ENCODE data around the gene ADCK2.

The ADCK2 gene

DNA sequence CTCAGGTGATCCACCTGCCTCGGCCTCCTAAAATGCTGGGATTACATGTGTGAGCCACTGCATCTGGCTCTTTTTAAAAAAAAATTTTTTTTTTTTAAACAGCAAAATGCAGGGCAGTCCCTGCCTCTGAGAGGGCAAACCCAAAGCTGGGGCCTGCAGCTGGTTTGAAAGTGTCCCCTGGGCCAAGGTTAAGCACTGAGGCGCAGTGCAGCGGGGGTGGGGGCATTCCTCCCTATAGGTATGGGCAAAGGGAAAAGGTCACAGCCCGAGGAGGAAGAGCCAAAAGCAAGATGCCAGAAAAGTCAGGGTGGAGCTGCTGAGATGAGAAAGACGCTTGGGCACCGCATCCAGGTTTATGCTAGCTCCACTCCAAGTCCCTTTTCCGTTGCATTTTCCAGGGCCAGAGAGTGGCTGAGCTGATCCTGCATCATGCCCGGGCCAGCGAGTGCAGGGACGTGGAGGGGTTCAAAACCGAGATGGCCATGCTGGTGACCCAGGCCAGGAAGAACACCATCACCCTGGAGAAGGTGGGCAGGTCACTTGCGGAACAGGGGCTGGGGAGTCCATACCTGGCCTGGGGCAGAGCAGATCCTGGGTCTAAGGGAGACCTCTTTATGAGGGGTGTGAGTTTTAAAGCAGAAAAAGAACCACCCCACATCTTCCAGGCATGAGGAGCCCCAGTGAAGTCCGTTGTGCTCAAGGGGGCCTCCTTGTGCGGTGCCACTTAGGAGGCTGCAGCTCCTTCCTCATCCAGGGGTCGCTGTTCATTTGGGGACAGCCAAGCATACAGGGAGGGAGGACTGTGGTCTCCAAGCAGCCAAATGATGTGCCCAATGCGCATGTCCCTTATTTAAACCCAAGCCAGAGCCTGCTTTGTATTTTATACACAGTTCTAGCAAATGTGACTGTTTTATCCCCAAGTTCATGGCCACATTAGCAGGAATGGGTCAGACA is 16.7 kb downstream of the ADCK2 start:
- TF ChIP-seq, protein P1, sequence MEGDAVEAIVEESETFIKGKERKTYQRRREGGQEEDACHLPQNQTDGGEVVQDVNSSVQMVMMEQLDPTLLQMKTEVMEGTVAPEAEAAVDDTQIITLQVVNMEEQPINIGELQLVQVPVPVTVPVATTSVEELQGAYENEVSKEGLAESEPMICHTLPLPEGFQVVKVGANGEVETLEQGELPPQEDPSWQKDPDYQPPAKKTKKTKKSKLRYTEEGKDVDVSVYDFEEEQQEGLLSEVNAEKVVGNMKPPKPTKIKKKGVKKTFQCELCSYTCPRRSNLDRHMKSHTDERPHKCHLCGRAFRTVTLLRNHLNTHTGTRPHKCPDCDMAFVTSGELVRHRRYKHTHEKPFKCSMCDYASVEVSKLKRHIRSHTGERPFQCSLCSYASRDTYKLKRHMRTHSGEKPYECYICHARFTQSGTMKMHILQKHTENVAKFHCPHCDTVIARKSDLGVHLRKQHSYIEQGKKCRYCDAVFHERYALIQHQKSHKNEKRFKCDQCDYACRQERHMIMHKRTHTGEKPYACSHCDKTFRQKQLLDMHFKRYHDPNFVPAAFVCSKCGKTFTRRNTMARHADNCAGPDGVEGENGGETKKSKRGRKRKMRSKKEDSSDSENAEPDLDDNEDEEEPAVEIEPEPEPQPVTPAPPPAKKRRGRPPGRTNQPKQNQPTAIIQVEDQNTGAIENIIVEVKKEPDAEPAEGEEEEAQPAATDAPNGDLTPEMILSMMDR (IDR thresholded peaks at IDR 0.05), result no peak

DNA sequence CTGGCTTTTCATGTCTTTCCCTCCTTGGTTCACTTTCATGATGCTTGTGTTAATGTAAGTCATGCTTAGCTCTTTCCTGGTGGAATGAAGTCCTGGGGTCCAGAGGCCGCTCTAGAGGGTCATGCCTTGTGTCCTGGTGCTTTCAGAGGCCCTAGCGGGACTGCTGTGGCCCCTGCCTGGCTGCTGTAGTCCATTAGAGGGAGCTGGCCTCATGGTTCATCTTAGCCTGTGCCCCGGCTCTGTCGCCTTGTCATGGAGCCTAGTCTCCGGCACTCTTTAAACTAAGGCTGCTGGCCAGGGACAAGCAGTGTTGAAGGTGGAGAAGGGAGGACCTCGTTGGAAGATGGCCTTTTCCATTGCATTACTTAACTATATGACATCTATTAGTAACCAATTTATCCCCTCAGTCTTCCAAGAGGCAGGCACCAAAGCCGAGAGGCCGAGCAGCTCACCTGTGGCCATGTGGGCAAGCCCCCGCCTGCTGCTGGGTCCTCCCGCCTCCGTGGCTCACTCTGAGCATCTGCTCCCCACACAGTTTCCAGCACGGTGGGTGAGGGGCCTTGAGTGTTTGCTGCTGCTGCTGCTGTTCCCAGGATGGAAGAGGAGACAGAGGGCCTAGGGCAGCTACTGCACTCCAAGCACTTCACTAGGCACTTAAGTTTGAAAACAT is 18.8 kb downstream of the ADCK2 start:
- TF ChIP-seq, protein P1 (IDR thresholded peaks at IDR 0.05), result no peak

DNA sequence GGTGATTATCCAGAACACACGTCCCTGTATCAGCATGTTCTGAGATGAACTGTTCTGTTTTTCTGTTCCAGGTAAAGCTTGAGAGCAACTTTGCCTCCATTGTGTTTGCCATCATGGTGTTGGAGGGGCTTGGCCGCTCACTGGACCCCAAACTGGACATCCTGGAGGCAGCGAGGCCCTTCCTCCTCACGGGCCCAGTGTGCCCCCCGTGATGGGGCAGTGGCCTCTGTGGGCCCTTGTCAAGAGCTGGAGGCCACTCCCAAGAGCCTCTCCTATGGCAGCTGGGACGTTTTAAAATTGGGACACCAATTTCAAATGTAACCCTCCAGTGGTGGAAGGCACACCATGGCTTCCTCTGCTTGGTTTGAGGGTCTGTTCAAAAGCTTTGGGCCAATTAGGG is 21.8 kb downstream of the ADCK2 start:
- TF ChIP-seq, protein P1 (IDR thresholded peaks at IDR 0.05), result no peak

DNA sequence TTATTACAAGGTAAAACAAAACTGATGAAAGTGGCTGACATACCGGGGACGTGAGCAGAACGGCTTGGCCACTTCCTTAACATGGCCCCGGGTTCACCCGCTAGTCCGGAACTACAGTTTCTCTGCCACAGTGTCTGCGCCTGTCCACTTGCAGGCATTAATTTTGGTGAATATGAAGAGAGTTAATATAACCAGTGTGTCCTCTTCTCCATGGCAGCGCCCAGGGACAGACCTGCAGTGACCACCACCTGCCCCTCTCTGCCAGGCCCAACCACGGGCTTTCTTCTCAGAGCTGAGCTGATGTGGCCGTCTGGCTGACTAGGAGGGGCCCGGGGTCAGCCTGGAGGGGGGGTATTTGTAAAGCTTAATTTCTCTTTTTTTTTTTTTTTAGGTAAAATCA is 22.6 kb downstream of the ADCK2 start:
- TF ChIP-seq, protein P1 (IDR thresholded peaks at IDR 0.05), result no peak

DNA sequence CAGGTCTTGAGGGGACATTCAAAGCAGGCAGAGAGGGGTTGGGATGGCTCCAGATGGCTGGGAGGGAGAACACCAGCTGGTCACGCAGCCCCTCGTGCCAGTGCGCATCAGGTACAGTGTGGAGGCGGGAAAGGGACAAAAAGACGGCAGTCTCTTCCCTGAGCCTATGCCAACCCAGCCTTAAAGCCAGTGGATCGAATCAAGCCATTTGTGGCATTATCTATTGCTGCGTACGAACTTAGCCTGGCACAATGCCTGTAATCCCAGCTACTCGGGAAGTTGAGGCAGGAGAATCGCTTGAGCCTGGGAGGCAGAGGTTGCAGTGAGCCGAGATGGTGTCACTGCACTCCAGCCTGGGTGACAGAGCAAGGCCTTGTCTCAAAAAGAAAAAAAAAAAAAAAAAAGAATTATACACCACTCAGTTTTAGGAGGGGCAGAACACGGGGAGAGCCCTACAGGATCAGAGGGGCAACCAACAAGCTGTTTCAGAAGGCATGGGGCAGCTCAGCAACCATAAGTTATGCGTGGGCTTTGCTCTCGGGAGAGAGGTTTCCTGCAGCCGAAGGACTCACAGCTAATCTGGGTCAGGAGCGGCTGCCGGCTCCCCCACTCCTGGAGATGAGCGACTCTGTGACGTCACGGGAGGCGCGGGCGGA is 23.4 kb downstream of the ADCK2 start:
- TF ChIP-seq, protein P1 (IDR thresholded peaks at IDR 0.05), result no peak

DNA sequence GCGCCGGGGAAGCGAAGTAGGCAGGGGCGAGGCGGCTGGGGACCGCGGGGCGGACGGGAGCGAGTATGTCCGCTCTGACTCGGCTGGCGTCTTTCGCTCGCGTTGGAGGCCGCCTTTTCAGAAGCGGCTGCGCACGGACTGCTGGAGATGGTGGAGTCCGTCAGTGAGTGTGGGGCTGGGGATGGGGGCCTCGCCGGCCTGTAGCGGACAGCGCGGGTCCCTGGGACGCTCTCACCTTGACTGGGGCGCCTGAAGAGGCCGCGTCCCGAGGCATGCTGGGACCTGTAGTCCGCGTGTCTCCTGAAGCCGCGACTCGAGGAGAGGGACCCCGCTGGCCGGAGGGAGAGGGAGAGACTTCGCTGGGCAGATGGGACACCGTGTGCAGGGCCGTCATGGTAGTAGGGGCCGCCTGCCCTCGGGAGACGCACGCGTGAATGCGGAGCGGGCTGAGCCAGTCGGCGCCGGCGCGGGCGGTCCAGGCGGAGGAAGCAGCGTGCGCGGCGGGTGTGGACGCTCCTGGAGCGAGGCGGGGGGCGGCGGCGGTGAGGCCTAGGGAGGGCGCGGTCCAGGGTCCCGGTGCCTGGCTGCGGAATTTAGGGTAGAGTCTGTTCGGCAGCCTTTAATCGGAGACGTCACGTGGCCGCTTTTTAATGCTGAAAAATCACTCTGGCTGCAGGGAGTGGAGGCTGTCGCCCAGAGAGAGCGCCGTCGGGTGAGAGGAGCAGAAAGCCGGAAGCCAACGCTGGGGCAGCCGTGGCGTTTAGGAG is 24.1 kb downstream of the ADCK2 start, which contains the start of gene NDUFB2:
Gene NDUFB2 (plus strand): TSS at position 29 of the 767 bp plus-strand sequence. CDS start 37 bp downstream, at position 66.
- TF ChIP-seq, protein P1 (IDR thresholded peaks at IDR 0.05), result no peak
